ACHN (cell line): ENCODE measurements around the gene RESP18.
"Not testable (repeated sequence)": the region's sequence is repeated elsewhere in the genome, so short reads cannot be mapped to it uniquely, and the experiment has no call there.

Source experiments
- DNase-seq: peaks from one replicate; pipeline ENCODE4 v3.0.0-alpha.2; 2015
- in situ Hi-C: cut with HindIII; loops from 2 replicates; pipeline ENCODE4 v1.10.0; 2017; ENCODE audit warnings: low sequenced_read_pairs, low pct_ligation_motif_present, low pct_unique_long_range_greater_than_20kb

RESP18 gene

GRCh38 chr2:219331560-219332213, 857 bp downstream of the RESP18 start:
- peak; percentile 20 for DNase-seq
- in situ Hi-C loops = no loop called here

- in situ Hi-C loops = no loop called here
- DNase-seq = no peak
These were observed 4.8 kb downstream of the RESP18 start for GRCh38 chr2:219327719-219328118.

GRCh38 chr2:219325657-219326315, 6.8 kb downstream of the RESP18 start:
- in situ Hi-C loops = no loop called here
- no peak for DNase-seq

GRCh38 chr2:219325136-219325535, 7.4 kb downstream of the RESP18 start:
- DNase-seq = no peak
- in situ Hi-C loops = no loop called here

GRCh38 chr2:219323434-219323833, 9.1 kb downstream of the RESP18 start:
- DNase-seq = no peak
- in situ Hi-C loops = no loop called here

GRCh38 chr2:219314804-219315468, 17.6 kb downstream of the RESP18 start:
- in situ Hi-C loops = no loop called here

GRCh38 chr2:219312683-219313263, 19.8 kb downstream of the RESP18 start:
- DNase-seq, in situ Hi-C loops: not testable (repeated sequence)

More at GRCh38 chr2:219314804-219315468, 17.6 kb downstream of the RESP18 start:
- DNase-seq = no peak

- no peak for DNase-seq
- in situ Hi-C loops = no loop called here
These were observed 23.3 kb downstream of the RESP18 start, which contains the start of gene PTPRN for GRCh38 chr2:219309278-219309677. Gene PTPRN, minus strand, starts transcription at chr2:219309401. Its CDS starts 69 bp downstream, at chr2:219309332.

- peak; percentile 90 for DNase-seq
- in situ Hi-C loops = no loop called here
These were observed 24.1 kb downstream of the RESP18 start for GRCh38 chr2:219308142-219309101.

GRCh38 chr2:219306047-219306446, 26.5 kb downstream of the RESP18 start:
- in situ Hi-C loops = no loop called here
- DNase-seq = no peak

- in situ Hi-C loops = no loop called here
- no peak for DNase-seq
These were observed 28.3 kb downstream of the RESP18 start for GRCh38 chr2:219304223-219304622.

GRCh38 chr2:219302412-219302968, 30.1 kb downstream of the RESP18 start:
- in situ Hi-C loops = no loop called here
- no peak for DNase-seq

- in situ Hi-C loops = no loop called here
- DNase-seq = no peak
These were observed 32.5 kb downstream of the RESP18 start for GRCh38 chr2:219300022-219300421.

- DNase-seq = no peak
- in situ Hi-C loops = no loop called here
These were observed 33.2 kb downstream of the RESP18 start for GRCh38 chr2:219299372-219299760.

GRCh38 chr2:219298759-219299371, 33.7 kb downstream of the RESP18 start:
- in situ Hi-C loops = no loop called here

GRCh38 chr2:219297766-219298456, 34.6 kb downstream of the RESP18 start:
- in situ Hi-C loops = no loop called here
- peak; percentile 20 for DNase-seq

More at GRCh38 chr2:219298759-219299371, 33.7 kb downstream of the RESP18 start:
- peak; percentile 81 for DNase-seq
